Heart left ventricle (tissue), 16 donors: Measurements from ENCODE around the gene SLC6A11. TPM values are rescaled to one million over a fixed set of nuclear protein-coding genes. Genes with fewer than 3 reads are reported as not detected.

ENCODE experiments used
- ATAC-seq, 4 donors: fragments of 200-7000 bp; cut with Tn5 transposase; one replicate each; pipeline ENCODE4 v1.9.1; 2020 to 2022; ENCODE audit warnings: moderate library complexity in 4 of 4, mild to moderate bottlenecking in 3 of 4, moderate number of reproducible peaks in 1 of 4
- DNase-seq, 5 donors: peaks; one replicate each; pipeline ENCODE4 v3.0.0-alpha.2; 2020
- H3K27ac ChIP-seq, 12 donors: fragments of 200-600 bp; sonication (generic) in 4 of 12; one replicate each; pipeline versions ENCODE4 v1.5.0 to v1.8.0; 2016 to 2022; ENCODE audit warnings: mild to moderate bottlenecking in 2 of 12
- H3K27me3 ChIP-seq, 9 donors: fragments of 200-600 bp; sonication (generic) in 2 of 9; one replicate each; pipeline versions ENCODE4 v1.5.1 to v1.8.0; 2016 to 2022; ENCODE audit warnings: mild to moderate bottlenecking in 3 of 9
- H3K36me3 ChIP-seq, 9 donors: fragments of 200-600 bp; sonication (generic) in 2 of 9; one replicate each; pipeline versions ENCODE4 v1.5.0 to v1.8.0; 2018 to 2022; ENCODE audit warnings: mild to moderate bottlenecking in 2 of 9
- H3K4me1 ChIP-seq, 12 donors: fragments of 200-600 bp; sonication (generic) in 4 of 12; one replicate each; pipeline versions ENCODE4 v1.5.0 to v1.8.0; 2016 to 2022; ENCODE audit warnings: mild to moderate bottlenecking in 3 of 12
- H3K4me3 ChIP-seq, 12 donors: fragments of 200-600 bp; sonication (generic) in 4 of 12; one replicate each; pipeline versions ENCODE4 v1.5.0 to v1.8.0; 2017 to 2022; ENCODE audit warnings: mild to moderate bottlenecking in 9 of 12, moderate library complexity in 4 of 12
- H3K9me3 ChIP-seq, 12 donors: fragments of 200-600 bp; sonication (generic) in 4 of 12; one replicate each; pipeline versions ENCODE4 v1.5.0 to v1.8.0; 2016 to 2022; ENCODE audit warnings: mild to moderate bottlenecking in 1 of 12
- POLR2A ChIP-seq, 2 donors: fragments of 450-650 bp; IDR thresholded peaks; one replicate each; pipeline ENCODE4 v1.6.1; 2017; ENCODE audit warnings: antibody characterized with exemption in 2 of 2, mild to moderate bottlenecking in 2 of 2, moderate library complexity in 2 of 2
- WGBS, 4 donors: extraction: QIAGEN DNeasy Blood & Tissue Kit in 2 of 4; methylation state at CpG; one replicate each; pipeline versions ENCODE4 v1.1.5 to v1.1.7; 2013 to 2018; 5-methylcytosine and 5-hydroxymethylcytosine counted together
- intact Hi-C, 10 donors: fragments of 100-400 bp; cut with DNase I; formaldehyde crosslinking; loops; one replicate each; pipeline versions ENCODE4 v1.11.1 to v1.14.2; 2022
- polyA plus RNA-seq, 2 donors: library from polyadenylated mRNA; stranded (reverse); fragments of 200-250 nt; gene quantifications; one replicate each; pipeline ENCODE4 v1.2.3, GENCODE V29; 2013
- total RNA-seq, 9 donors: library from RNA; depleted of rRNA in 2 of 9; stranded (reverse); fragments of >200 nt in 2 of 9; fragmentation: NEBNext Ultra II Directional in 3 of 9; extraction: Animal tissue kit (Norgen Biotek cat#: 25700) in 3 of 9; gene quantifications; one replicate each; pipeline versions ENCODE4 v1.1.0 to v1.2.4, GENCODE V29; 2016 to 2023
- TF ChIP-seq, protein P1 (sequence below), 12 donors: fragments of 200-600 bp; sonication (generic) in 4 of 12; IDR thresholded peaks; one replicate each; pipeline versions ENCODE4 v1.5.0 to v1.8.0; 2018 to 2022; ENCODE audit warnings: antibody characterized with exemption in 12 of 12, mild to moderate bottlenecking in 5 of 12
- donor health status: ischemic (EF 13 %, LVEDD 7.1; RV severe dilation, severe dysfunction).
- donor health status: healthy with polysubstance abuse.
- donor health status: DM: no; HTN: yes; CAD: no.
- donor health status: DM: no; HTN: no; CAD: no.
- donor health status: ischemic (EF 25% LVEDD 6.9; RV normal size, moderate dysfunction).
- donor health status: ischemic (EF 25% LVEDD 5.7; RV mildly dilated, moderate dysfunction).
- donor health status: healthy.
- donor health status: DM: yes; HTN: yes; CAD: no.
- donor health status: ischemic (EF 35%, LVEDD 5.7; RV mildly dilated, moderate dysfunction).
- donor health status: nonischemic (EF 11% LVEDD 7.7; RV severe dilation, severe dysfunction).
- donor health status: DM: yes; HTN: yes; CAD: no.
- donor health status: PGD.
- donor health status: ischemic (EF 29% LVEDD 5.4; RV normal size, mild dysfunction).
- donor health status: nonischemic (EF 23%, LVEDD 6.1; RV moderate dilation, normal function).

Gene SLC6A11
- total and polyA plus RNA-seq, 11 donors = not detected

- intact Hi-C loops = no loop called here
- Histone ChIP-seq H3K27ac (no peak overlapping the region), H3K4me3 (no peak overlapping the region), H3K9me3 (no peaks in the 10 kb centered on the region), H3K27me3 (peaks cover 0 to 17% (median 0%) of the 10 kb centered on the region in 9 donors), H3K36me3 (no peaks in the 10 kb centered on the region), H3K4me1 (no peaks in the 10 kb centered on the region)
- ATAC-seq (no peak), DNase-seq (no peak)
- 51 to 64% (median 63%) methylated on average over 4 of the region's 4 CpGs for WGBS, 4 donors
- no peak for TF ChIP-seq POLR2A (IDR thresholded peaks at IDR 0.05)
- TF ChIP-seq, protein P1, sequence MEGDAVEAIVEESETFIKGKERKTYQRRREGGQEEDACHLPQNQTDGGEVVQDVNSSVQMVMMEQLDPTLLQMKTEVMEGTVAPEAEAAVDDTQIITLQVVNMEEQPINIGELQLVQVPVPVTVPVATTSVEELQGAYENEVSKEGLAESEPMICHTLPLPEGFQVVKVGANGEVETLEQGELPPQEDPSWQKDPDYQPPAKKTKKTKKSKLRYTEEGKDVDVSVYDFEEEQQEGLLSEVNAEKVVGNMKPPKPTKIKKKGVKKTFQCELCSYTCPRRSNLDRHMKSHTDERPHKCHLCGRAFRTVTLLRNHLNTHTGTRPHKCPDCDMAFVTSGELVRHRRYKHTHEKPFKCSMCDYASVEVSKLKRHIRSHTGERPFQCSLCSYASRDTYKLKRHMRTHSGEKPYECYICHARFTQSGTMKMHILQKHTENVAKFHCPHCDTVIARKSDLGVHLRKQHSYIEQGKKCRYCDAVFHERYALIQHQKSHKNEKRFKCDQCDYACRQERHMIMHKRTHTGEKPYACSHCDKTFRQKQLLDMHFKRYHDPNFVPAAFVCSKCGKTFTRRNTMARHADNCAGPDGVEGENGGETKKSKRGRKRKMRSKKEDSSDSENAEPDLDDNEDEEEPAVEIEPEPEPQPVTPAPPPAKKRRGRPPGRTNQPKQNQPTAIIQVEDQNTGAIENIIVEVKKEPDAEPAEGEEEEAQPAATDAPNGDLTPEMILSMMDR (IDR thresholded peaks at IDR 0.05) = no peak
Observed at GRCh38 chr3:10806006-10806405, 10.0 kb upstream of the SLC6A11 start.

- WGBS, 4 donors = 43 to 67% (median 54%) methylated on average over 1 of the region's 1 CpG
- H3K4me3 ChIP-seq = no peak overlapping the region
- H3K9me3 ChIP-seq = no peaks in the 10 kb centered on the region
- DNase-seq (no peak), ATAC-seq (no peak)
- H3K4me1 ChIP-seq = no peaks in the 10 kb centered on the region
- H3K27ac ChIP-seq = no peak overlapping the region
- peaks cover 0 to 17% (median 0%) of the 10 kb centered on the region in 9 donors for H3K27me3 ChIP-seq
- intact Hi-C loops = no loop called here
- TF ChIP-seq, protein P1 (IDR thresholded peaks at IDR 0.05) = no peak
- TF ChIP-seq POLR2A (IDR thresholded peaks at IDR 0.05) = no peak
- no peaks in the 10 kb centered on the region for H3K36me3 ChIP-seq
Observed at GRCh38 chr3:10808130-10808735, 7.8 kb upstream of the SLC6A11 start.

DNA sequence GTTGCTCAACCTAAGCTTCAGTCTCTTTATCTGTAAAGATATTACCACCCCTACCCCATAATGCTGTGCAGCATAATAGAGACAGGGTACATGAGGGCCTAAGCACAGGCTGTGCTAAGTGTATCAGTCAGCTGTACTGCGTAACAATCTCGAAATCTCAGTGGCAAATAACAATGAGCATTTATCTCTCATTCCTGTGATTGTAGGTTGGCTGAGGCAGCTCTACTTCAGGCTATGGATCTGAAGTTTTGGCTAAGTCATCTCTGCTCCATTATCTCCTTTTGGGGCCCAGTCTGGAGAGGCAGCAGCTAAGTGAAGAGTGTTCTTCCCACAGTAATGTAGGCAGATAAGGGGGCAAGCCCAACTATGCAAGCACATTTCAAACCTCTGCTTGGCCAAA is 7.1 kb upstream of the SLC6A11 start:
- H3K4me3 ChIP-seq = no peak overlapping the region
- no peaks in the 10 kb centered on the region for H3K36me3 ChIP-seq
- H3K27ac ChIP-seq = no peak overlapping the region
- H3K27me3 ChIP-seq = peaks cover 0 to 17% (median 0%) of the 10 kb centered on the region in 9 donors
- no peak for ATAC-seq
- DNase-seq = no peak
- H3K9me3 ChIP-seq = no peaks in the 10 kb centered on the region
- H3K4me1 ChIP-seq = no peaks in the 10 kb centered on the region
- 82 to 100% (median 89%) methylated on average over 2 of the region's 2 CpGs for WGBS, 4 donors
- intact Hi-C loops = no loop called here
- no peak for TF ChIP-seq POLR2A (IDR thresholded peaks at IDR 0.05)
- TF ChIP-seq, protein P1 (IDR thresholded peaks at IDR 0.05) = no peak

DNA sequence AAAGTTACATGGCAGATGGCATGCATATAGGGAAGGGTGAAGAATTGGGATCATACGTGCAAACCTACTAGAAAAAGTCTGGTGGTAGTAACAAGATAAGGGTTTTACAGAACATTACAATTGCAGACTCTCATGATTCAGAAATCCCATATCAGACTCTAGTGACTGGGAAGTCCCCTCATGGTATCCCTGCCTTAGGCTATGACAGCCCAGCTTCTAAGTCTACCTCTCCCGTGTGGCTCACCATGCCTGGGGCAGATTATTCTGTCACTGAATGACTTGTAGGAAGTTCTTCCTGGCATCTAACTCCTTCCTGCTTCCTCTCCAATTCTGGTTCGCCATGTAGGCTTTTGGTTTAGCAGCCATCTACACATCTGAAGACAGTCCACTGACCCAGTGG is 5.7 kb upstream of the SLC6A11 start:
- TF ChIP-seq POLR2A (IDR thresholded peaks at IDR 0.05) = no peak
- TF ChIP-seq, protein P1 (IDR thresholded peaks at IDR 0.05) = no peak
- H3K36me3 ChIP-seq = no peaks in the 10 kb centered on the region
- 73 to 85% (median 79%) methylated on average over 3 of the region's 3 CpGs for WGBS, 4 donors
- peaks cover 0 to 29% (median 12%) of the 10 kb centered on the region in 9 donors for H3K27me3 ChIP-seq
- H3K9me3 ChIP-seq = no peaks in the 10 kb centered on the region
- no peak overlapping the region for H3K27ac ChIP-seq
- no peak for DNase-seq
- no peaks in the 10 kb centered on the region for H3K4me1 ChIP-seq
- H3K4me3 ChIP-seq = no peak overlapping the region
- intact Hi-C loops = no loop called here
- no peak for ATAC-seq
